Measurements from ENCODE around the gene SLC12A5.
"Not testable (repeated sequence)": the region's sequence is repeated elsewhere in the genome, so short reads cannot be mapped to it uniquely, and the experiment has no call there.

SLC12A5 gene

DNA sequence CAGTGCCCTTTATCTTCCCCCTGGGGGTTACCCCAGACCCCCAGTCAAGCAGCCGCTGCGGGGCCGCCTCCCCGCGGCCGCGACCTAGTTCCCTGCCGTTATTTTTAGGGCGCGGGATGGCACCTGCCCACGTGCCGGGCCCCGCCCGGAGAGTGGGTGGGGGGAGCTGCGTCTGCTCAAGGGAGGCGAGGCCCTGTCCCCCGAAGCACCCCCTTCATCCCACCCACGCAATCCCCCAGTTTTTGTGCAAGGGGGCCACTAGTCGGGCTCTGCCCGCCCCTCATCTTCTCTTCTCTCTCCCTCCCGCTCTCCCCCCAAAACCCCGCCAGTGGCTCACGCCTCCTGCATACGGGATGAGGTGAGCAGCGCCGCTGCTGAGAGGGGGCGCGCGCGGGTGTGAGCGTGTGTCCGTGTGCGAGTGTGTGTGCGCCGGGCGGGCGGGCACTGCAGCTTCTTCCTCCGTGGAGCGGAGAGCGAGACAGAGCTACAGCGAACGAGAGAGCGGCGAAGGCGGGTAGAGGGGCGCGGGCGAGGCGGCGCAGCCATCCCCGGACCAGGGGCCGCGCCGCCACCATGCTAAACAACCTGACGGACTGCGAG is at the start of gene SLC12A5:
SLC12A5 (plus strand) TSS at position 444 of the 600 bp plus-strand sequence; CDS start at position 574, 130 bp downstream.
- DNase-seq: no peak

DNA sequence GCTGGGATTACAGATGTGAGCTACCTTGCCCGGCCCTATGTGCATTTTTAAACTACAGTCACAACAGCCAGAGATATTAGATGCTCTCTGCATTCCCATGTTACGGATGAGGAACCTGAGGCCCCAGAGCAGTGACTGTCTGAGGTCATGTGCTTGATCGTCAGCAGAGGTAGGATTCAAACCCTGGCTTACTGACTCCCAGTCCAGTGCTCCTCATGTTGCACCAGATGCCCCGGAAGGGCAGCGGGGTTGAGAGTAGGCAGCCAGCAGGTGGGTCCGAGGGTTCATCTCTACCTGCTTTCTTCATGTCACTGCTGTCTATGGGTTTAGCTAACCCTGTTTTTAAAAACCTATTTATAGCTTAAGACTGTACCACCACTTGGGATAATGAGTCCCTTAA is 47.8 kb upstream of the SLC12A5 start:
- DNase-seq: no peak

DNA sequence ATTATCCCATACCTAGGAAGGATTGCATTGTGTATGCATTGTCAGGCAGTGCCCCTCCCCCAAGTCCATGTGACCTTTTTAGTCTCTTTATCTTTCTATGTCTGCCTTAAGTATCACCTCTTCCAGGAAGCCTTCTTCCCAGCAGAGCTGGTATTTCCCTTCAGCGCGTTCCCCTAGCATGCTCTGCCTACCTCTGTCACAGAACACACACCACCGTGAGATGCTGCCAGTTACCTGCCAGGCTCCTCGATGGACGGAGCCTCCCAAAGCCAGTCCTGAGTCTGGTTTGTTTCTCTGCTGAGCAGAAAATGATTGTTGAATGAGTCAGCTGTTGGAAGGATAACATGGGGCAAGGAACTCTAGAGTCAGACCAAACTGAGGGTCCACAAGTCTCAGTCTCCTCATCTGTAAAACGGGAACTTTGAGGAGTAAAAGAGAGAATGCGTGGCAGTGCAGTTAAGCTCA is 45.7 kb upstream of the SLC12A5 start:
- DNase-seq: no peak

DNA sequence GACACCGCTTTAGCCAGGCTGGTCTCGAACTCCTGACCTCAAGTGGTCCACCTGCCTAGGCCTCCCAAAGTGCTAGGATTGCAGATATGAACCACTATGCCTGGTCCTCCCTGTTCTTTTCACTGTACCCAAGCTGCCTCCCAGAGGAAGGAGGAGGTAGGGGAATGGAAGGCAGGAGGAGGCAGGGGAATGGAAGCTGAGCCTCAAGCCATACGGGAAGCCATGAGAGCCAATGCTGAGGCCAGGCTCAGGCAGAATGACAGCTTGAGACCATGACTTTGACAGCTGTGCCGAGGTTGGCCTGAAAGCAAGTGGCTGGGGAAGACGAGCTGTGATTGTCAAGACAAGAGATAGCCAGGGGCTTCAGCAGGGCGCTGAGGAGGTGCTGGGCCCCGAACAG is 43.4 kb upstream of the SLC12A5 start:
- DNase-seq: no peak

DNA sequence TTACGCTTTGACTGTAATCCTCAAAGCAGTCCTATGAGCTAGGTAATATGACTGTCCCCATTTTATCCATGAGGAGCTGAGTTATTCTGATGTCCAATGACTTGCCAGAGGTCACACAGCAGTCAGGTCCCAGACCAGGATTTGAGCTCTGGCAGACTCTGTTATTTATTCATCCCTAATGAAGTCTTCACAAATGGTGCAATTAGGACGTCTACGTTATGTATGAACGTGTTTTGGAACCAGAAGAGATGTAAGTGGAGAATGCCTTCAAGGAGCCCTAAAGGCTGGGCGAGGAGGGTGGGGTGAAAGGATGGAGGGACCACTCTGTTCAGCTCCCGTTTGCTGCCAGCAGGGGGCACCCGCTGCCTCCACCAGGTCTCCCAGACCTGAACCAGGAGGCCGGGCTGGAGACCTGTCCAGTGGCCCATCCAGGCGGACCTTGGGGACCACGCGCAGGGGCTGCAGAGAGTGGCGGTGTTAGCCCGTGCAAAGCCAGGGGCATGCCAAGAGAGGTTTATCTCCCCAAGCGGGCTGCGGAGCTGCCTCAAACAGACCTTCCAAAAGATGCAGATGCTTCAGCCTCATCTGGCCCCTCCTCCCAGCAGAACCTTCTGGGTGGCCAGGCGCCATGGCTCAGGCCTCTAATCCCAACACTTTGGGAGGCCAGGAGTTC is 41.8 kb upstream of the SLC12A5 start:
- DNase-seq: peak; percentile 37

DNA sequence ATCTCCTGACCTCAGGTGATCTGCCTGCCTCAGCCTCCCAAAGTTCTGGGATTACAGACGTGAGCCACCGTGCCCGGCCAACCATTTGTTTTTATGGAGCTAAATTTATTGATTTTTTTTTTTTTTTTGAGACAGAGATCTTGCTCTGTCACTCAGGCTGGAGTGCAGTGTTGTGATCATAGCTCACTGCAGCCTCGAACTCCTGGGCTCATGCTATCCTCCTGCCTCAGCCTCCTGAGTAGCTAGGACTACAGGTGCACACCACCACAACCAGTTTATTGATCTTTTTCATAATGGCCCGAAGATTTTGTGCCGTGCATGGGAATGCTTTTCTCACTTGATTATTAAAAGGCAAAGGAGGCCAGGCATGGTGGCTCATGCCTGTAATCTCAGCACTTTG is 40.2 kb upstream of the SLC12A5 start:
- DNase-seq: not testable (repeated sequence)

DNA sequence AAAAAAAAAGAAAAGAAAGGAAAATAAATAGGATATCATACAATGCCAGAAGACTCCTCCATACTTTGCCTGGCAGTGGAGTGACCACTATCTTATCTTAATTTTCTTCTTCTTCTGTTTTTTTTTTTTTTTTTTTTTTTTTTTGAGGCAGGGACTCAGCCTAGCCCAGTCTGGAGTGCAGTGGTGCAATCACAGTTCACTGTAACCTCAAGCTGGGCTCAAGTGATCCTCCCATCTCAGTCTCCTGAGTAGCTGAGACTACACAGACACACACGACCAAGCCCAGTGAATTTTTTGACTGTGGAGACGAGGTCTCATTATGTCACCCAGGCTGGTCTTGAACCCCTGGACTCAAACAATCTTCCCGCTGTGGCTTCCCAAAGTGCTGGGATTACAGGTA is 37.4 kb upstream of the SLC12A5 start:
- DNase-seq: no peak

DNA sequence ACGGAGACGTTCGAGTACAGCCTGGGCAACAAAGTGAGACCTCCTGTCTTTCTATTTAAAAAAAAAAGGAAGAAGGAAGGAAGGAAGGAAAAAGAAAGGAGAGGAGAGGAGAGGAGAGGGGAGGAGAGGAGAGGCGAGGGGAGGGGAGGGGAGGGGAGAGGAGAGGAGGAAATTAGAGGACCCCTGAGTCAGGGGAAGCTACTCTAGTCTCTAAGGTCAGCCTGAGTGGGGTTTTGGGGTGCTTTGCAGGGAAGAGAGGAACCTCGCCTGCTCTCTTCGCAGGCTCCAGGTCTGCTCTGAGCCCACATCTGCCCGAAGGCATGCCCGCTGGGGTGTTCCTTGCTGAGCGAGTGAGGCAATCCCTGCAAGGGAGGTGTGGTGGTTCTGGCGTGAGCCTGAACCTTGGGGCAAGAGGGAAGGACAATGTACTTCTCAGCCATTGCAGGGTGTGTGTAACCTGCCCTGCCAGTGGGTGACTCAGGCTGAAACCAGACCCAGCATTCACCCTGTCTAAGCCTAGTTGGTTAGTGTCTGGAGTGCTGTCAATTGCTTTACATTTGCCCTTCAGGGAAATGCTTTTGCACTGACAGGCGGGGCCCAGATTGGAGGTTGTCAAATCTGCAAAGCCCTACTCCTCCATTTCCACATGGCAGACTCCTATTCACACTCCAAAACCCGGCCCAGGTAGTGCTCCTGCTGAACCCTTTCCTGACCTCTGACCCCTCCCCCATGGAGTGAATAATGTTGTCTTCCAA is 35.6 kb upstream of the SLC12A5 start:
- peak; percentile 23 for DNase-seq

DNA sequence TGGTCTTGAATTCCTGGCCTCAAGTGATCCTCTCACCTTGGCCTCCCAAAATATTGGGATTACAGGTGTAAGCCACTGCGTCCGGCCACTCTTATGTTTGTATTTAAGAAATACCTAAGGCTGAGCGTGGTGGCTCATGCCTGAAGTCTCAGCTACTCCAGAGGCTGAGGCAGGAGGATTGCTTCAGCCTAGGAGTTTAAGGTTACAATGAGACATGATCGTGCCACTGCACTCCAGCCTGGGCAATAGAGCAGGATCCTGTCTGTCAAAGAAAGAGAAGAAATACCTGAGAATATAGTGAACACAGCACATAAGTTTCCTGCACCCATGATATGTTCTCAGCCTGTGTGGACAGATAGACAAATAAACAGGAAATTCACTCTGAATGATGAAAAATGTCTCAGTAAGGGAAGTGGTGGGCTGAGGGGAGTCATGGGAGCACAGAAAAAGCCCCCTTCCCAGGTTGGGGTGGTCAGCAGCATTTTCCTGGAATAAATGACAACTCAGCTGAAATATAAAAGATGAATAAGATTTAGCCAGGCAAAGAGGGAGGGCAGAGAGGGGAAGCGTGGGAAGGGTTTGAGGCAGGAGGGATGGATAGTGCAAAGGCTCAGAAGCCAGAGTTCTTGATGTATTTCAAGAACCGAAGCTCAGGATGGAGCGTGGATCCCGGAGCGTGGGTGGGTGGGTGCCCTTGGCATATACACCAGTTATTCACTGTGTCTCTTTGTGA is 34.1 kb upstream of the SLC12A5 start:
- DNase-seq: no peak

DNA sequence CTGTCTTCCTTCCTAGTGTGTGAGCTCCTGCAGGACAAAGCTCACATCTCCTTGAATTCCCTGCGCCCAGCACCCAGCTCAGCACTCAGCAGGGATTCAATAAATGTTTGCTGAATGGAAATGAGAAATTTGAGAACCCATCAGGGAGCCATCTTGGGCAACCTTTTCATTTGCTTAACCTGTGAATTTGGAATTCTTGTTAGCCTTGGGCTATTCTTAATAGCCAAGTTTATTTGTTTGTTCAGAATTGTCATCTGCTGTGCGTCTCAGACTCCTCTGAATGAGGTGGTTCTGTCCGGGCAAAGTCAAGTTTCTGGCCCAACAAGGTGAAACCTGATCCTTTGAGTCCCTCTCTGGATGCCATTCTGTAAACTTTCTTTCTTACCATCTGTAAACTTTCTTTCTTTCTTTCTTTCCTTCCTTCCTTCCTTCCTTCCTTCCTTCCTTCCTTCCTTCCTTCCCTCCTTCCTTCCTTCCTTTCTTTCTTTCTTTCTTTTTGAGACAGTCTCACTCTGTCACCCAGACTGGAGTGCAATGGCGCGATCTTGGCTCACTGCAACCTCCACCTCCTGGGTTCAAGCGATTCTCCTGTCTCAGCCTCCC is 33.4 kb upstream of the SLC12A5 start:
- not testable (repeated sequence) for DNase-seq

DNA sequence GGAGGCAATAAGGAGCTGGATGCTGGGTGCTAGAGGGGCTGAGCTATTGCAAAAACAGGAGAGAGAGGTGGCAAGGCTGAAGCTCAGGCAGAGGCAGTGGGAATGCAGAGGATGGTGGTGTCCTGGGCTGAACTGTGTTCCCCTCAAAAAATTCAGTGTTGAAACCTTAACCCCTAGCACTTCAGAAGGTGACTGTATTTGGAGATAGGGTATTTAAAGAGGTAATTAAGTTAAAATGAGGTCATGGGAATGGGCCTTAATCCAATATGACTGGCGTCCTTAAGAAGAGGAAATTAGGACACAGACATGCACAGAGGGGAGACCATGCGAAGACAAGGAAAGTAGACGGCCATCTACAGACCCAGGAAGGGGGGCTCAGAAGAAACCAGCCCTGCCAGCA is 31.8 kb upstream of the SLC12A5 start:
- DNase-seq: no peak

DNA sequence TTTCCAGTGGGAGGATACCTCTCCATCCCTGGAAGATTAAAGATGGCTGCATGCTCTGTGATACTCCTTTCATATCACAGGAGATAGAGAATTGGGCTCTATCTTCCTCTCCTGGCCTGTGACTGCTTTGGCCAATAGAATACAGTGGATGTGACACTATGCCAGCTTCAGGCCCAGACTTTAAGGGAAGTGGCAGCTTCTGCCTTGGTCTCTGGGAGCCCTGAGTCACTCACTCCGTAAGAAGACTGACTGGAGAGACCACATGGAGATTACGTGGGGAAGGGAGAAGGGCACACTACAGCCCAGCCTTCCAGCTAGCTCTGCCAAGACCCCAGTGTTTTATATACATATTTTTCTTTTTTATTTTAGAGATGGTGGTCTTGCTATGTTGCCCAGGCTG is 30.7 kb upstream of the SLC12A5 start:
- no peak for DNase-seq

DNA sequence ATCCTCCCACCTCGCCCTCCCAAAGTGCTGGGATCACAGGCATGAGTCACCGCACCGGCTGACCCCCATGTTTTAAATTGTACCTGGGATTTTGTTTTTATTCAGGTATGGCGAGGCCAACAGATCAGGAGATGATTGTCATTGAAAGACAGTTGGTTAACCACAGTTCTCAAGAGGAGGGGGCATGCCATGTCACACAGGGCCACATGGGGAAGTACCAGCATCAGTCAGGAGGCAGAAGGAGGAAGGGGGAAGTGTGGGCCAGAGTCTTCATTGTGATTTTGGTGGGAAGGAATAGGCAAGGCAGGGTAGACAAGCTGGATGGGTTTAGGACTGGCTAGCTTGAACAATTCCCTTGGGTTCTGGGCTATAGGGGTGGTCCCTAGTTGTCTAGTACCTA is 30.3 kb upstream of the SLC12A5 start:
- DNase-seq: no peak

DNA sequence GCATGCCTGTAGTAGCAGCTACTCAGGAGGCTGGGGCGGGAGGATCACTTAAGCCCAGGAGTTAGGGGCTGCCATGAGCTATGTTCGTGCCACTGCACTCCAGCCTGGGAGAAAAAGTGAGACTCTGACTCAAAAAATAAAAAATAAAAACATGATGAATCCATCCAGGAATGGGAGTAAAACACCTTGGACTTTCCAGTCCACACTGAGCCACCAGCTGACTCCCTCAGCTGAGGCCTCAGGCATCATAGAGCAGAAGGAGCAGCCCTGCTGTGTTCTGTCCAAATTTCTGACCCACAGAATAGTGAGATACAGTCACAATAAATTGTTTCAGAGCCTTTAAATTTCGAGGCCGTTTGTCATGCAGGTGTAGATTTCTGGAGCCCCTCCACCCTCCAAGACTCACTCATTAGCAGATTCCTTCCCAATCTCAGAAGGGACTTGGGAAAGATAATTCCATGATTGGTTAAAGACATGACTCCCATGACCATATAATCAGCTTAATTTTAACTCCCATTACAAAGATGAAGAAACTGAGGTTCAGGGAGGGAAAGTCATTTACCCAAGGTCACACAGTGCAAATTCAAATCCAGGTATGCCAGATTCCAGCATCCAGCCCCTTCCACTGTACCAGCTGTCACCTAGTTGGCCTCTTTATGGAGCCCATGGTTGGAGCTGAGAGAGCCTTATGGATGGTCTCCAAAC is 29.3 kb upstream of the SLC12A5 start:
- DNase-seq: no peak

DNA sequence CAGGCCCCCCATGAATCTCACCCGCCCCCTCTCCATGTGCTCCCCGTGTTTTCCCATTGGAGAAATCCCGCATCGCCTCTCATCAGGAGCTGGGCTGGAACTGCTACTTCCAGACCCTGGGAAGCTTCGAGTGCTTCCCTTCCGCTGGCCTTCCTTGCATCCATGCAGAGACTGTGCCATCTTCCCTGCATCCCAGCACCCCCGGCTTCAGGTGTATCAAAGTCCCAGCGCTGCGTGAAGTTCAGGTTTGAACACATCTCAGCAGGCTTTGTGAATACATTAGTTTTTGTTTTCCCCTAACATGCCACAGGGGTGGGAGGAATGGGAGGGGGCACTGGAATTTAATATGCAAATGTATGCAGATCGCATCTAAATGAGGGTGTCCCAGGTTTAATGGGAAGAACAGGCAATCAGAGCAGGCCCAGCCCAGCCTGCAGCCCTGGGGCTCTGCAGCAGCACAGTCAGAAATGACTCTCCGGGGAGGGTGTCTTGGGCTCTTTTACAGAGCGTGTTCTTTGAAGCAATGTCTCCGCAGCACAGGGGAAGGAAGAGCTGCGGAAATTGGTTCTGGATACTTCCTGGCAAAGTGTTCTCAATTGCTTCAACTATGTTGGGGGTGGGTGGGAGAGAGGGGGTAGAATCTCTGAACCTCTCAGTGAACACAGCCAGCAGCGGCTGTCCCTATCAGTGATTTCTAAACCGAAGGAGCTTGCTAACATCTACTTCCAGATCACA is 28.6 kb upstream of the SLC12A5 start:
- DNase-seq: no peak

DNA sequence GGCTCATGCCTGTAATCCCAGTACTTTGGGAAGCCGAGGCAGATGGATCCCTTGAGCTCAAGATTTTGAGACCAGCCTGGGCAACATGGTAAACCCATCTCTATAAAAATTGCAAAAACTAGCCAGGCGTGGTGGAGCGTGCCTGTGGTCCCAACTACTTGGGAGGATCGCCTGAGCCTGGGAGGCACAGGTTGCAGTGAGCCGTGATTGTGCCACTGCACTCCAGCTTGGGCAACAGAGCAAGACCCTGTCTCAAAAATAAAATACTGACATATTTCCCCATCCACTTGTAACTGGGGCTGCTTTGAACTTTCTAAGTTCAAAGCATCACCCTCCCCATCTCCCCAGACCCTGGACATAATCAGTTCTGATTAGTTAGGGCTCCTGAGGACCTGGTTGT is 27.5 kb upstream of the SLC12A5 start:
- DNase-seq: no peak

DNA sequence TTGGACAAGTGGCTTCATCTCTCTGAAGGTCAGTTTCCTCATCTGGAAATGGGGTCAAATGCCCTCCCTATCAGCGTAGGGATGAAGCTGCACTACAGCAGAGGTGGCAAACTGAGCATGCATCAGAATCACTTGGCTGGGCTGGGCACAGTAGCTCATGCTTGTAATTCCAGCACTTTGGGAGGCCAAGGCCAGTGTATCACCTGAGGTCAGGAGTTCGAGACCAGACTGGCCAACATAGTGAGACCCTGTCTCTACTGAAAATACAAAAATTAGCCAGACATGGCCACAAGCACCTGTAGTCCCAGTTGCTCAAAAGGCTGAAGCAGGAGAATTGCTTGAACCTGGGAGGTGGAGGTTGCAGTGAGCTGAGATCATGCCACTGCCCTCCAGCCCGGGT is 27.0 kb upstream of the SLC12A5 start:
- DNase-seq: no peak

DNA sequence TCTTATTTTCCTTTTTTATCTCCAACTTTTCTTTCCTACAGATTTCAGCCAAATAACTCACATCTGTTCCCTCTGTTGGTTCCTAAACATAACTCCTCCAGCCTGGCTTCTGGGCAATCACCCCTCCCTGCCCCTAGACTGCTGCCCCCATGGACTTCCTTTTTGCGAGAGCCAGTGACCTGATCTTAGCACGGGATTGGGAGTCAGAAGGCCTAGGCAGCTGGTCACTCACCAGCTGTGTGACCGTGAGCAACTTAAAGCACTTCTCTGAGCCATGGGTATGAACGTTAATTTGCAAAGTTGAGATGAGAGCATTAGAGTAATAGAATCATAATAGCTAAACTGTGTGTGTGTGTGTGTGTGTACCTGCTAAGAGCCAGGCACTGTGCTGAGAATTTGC is 24.8 kb upstream of the SLC12A5 start:
- DNase-seq: no peak

DNA sequence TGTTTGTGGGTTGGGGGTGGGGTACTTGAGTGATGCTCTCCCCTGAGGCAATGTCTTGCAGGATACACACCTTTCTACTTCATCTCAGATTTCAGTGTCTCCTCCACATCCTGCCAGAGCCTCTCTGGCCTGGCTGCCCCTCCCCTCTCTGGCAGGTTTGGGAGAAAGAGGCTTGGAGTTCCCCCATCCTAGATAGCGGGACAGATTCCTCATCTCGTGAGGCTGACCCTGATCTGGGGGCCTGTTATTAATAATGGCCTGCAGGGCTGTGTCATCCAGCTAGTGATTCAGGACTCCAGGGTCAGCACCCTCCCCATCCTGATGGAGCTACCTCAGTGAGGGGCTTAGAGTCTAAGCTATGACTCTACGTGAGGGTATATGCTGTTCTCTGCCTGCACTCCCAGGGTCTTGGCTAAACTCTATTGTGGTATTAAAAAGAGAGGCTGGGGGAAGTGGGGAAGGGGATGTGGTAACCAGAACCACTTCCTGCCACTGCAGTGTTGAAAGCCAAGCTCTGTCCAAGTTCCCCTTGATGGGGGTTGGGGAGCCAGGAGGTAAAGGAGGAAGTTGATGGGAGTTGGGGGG is 24.0 kb upstream of the SLC12A5 start:
- DNase-seq: no peak

DNA sequence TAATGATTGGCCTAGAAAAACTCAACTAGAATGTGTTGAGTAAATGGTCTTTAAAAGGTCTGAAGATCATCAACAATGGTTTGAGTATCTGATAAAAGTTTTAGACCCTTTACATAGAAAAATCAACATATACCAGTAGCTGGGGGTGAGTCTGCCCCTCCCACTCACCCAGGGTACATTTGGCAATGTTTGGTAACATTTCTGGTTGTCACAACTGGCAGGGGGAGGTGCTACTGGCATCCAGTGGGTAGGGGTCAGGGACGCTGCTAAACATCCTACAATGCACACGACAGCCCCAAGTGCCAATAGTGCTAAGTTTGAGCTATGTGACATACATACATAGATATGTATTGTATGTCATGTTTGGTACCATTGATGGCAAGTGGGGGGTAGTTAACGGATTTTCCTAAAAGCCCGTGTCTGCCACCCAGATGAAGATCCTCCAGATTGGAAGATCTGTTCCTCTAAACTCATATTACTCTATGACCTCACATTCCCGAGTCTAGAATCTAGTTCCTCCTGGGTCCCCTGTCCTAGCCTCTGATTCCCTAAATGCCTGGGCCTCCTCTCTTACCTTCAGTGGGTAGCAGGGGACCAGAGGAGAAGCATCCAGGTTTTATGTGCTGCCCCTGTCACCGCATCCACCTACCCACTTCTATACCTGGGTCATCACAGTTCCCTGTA is 22.9 kb upstream of the SLC12A5 start:
- no peak for DNase-seq

DNA sequence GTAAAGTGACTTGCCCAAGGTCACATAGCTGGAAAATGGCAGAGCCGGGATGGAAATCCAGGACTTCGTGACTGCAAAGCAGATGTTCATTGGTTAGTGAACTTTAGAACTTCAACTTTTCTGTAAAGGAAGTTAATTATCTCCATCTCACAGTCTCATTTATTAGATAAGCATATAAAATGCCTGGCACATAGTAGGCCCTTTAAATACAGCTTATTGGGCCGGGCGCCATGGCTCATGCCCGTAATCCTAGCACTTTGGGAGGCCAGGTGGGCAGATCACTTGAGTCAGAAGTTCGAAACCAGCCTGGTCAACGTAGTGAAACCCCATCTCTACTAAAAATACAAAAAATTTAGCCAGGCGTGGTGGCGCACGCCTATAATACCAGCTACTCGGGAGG is 22.1 kb upstream of the SLC12A5 start:
- DNase-seq: no peak

Data from kidney glomerular epithelial cell (primary cell).